OCI-LY1 (cell line): ENCODE results near the gene OCIAD2.
A peak's percentile ranks its signal among the peaks of the same experiment; 100 is the strongest.

Experiments
- H2AFZ ChIP-seq: fragments of 200-600 bp; sonication (generic), shearing (Covaris generic); 2 replicates; pipeline ENCODE4 v1.6.0; 2014; ENCODE audit warnings: antibody characterized with exemption, mild to moderate bottlenecking, low read length
- H3F3A ChIP-seq: fragments of 200-600 bp; sonication (generic), shearing (Covaris generic); 2 replicates; pipeline ENCODE4 v1.6.0; 2014; ENCODE audit warnings: mild to moderate bottlenecking, antibody characterized with exemption, low read length, moderate library complexity; ENCODE audit not compliant: insufficient read depth
- H3K27ac ChIP-seq: fragments of 200-600 bp; sonication (generic); 2 replicates; pipeline ENCODE4 v1.5.1; 2014; ENCODE audit warnings: low read length, mixed run types, mild to moderate bottlenecking, low read depth; ENCODE audit not compliant: poor library complexity, severe bottlenecking
- H3K27me3 ChIP-seq: fragments of 200-600 bp; sonication (generic); 2 replicates; pipeline ENCODE4 v1.6.0; 2014; ENCODE audit warnings: antibody characterized with exemption, mild to moderate bottlenecking, low read length, moderate library complexity; ENCODE audit not compliant: insufficient read depth
- H3K36me3 ChIP-seq: fragments of 200-600 bp; sonication (generic); 2 replicates; pipeline ENCODE4 v1.6.1; 2014; ENCODE audit warnings: mild to moderate bottlenecking, antibody characterized with exemption, low read length, moderate library complexity, mixed read lengths; ENCODE audit not compliant: insufficient read depth
- H3K4me1 ChIP-seq: fragments of 200-600 bp; sonication (generic); 2 replicates; pipeline ENCODE4 v1.5.1; 2014; ENCODE audit warnings: mild to moderate bottlenecking, low read length, moderate library complexity; ENCODE audit not compliant: insufficient read depth, severe bottlenecking
- H3K4me2 ChIP-seq: fragments of 200-600 bp; sonication (generic), shearing (Covaris generic); 2 replicates; pipeline ENCODE4 v1.6.1; 2014; ENCODE audit warnings: low read length
- H3K4me3 ChIP-seq: fragments of 200-600 bp; sonication (generic); 2 replicates; pipeline ENCODE4 v1.5.1; 2014; ENCODE audit warnings: low read length, low read depth, mild to moderate bottlenecking, mixed read lengths; ENCODE audit not compliant: poor library complexity, severe bottlenecking
- H3K79me2 ChIP-seq: fragments of 200-600 bp; shearing (Covaris generic); 2 replicates; pipeline ENCODE4 v1.6.1; 2016; ENCODE audit warnings: mixed run types, low read length, mixed read lengths; ENCODE audit not compliant: insufficient read depth
- H3K9ac ChIP-seq: fragments of 200-600 bp; sonication (generic), shearing (Covaris generic); 2 replicates; pipeline ENCODE4 v1.6.1; 2014; ENCODE audit warnings: mild to moderate bottlenecking, low read length, mixed read lengths
- H3K9me2 ChIP-seq: fragments of 200-600 bp; sonication (generic), shearing (Covaris generic); 2 replicates; pipeline ENCODE4 v1.6.1; 2014; ENCODE audit warnings: low read depth, mild to moderate bottlenecking, low read length, mixed read lengths
- H3K9me3 ChIP-seq: fragments of 200-600 bp; shearing (Covaris generic); 2 replicates; pipeline ENCODE4 v1.6.1; 2014; ENCODE audit warnings: low read length, mixed read lengths
- H4K20me1 ChIP-seq: fragments of 200-600 bp; sonication (generic), shearing (Covaris generic); 2 replicates; pipeline ENCODE4 v1.6.0; 2016; ENCODE audit warnings: mild to moderate bottlenecking, low read length; ENCODE audit not compliant: insufficient read depth
- CTCF ChIP-seq: fragments of 200-600 bp; sonication (generic), shearing (Covaris generic); IDR thresholded peaks from 2 replicates; pipeline ENCODE4 v1.5.1; 2017; ENCODE audit warnings: mild to moderate bottlenecking, antibody characterized with exemption, low read length, moderate library complexity, mixed read lengths
- EZH2 ChIP-seq: fragments of 200-600 bp; sonication (generic), shearing (Covaris generic); IDR thresholded peaks from 2 replicates; pipeline ENCODE4 v1.8.0; 2017; ENCODE audit warnings: borderline replicate concordance, mixed run types, mild to moderate bottlenecking, antibody characterized with exemption, low read length, moderate library complexity, mixed read lengths

The OCIAD2 gene

DNA sequence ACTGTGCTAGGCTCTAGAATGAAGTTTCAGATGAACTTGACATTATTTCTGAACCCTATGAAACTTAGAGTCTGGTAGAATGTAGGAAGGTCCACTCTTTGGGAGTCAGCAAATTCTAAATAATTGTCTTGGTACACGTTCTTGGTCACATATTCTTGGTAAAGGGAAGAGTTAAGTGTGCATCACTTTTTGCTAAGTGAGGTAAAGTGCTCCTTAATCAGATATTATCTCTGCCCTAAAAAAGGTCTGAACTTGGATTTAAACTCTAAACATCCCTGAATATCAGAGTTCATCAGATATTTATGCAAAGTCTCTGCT, 7.2 kb downstream of the OCIAD2 start:
- Histone ChIP-seq H3F3A (no peaks in the 10 kb centered on the region), H3K79me2 (no peaks in the 10 kb centered on the region), H3K27me3 (no peaks in the 10 kb centered on the region), H3K27ac (peak overlapping the region; percentile 48), H3K9ac (peak overlapping the region; percentile 38), H3K4me2 (peak overlapping the region; percentile 60), H3K4me3 (peak overlapping the region; percentile 30), H3K36me3 (peaks cover 75% of the 10 kb centered on the region), H4K20me1 (no peaks in the 10 kb centered on the region), H3K9me2 (no peaks in the 10 kb centered on the region), H3K4me1 (peaks cover 19% of the 10 kb centered on the region), H2AFZ (peak overlapping the region; percentile 23; the same call in 1 of the 2 replicates), H3K9me3 (no peaks in the 10 kb centered on the region)
- TF ChIP-seq CTCF (no peak), EZH2 (no peak)

GRCh38 chr4:48898733-48899431, 7.7 kb downstream of the OCIAD2 start:
- Histone ChIP-seq H3K79me2 (no peaks in the 10 kb centered on the region), H3F3A (no peaks in the 10 kb centered on the region), H3K4me1 (peaks cover 19% of the 10 kb centered on the region), H3K36me3 (peaks cover 70% of the 10 kb centered on the region), H3K9ac (peak overlapping the region; percentile 38), H3K9me2 (no peaks in the 10 kb centered on the region), H3K27ac (peak overlapping the region; percentile 48), H3K9me3 (no peaks in the 10 kb centered on the region), H2AFZ (no peak overlapping the region; the same call in 1 of the 2 replicates), H3K4me3 (peak overlapping the region; percentile 30), H4K20me1 (no peaks in the 10 kb centered on the region), H3K27me3 (no peaks in the 10 kb centered on the region), H3K4me2 (peak overlapping the region; percentile 60)
- TF ChIP-seq CTCF (no peak), EZH2 (no peak)

DNA sequence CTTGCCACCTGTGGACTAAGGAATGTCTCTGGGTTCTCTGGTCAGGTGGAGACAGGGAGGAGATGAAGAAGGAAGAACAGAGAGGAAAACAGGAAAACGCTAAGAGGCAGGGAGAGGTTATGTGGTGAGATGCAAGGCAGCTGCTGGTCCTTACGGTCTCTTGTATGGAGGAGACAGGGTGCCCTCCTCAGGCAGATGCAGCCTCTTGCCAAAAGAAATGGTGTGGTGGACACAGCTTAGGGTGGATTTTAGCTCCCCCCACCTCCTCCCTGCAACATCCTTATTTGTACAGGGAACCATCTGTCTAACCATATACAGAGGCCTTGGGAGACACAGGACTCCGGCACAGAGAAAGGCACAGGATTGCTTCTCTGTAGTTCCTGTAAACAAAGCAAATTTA, 9.7 kb downstream of the OCIAD2 start:
- Histone ChIP-seq H3K79me2 (no peaks in the 10 kb centered on the region), H3K4me3 (no peak overlapping the region), H3K27ac (no peak overlapping the region), H3K4me2 (no peak overlapping the region), H3K4me1 (peaks cover 19% of the 10 kb centered on the region), H3K9ac (no peak overlapping the region), H3K36me3 (peaks cover 74% of the 10 kb centered on the region), H3F3A (no peaks in the 10 kb centered on the region), H3K9me2 (no peaks in the 10 kb centered on the region), H3K27me3 (no peaks in the 10 kb centered on the region), H4K20me1 (no peaks in the 10 kb centered on the region), H3K9me3 (no peaks in the 10 kb centered on the region), H2AFZ (no peak overlapping the region)
- no peak for TF ChIP-seq EZH2
- no peak for TF ChIP-seq CTCF
